ENCODE data around the gene MARCOL.
"Not testable (repeated sequence)": the region's sequence is repeated elsewhere in the genome, so short reads cannot be mapped to it uniquely, and the experiment has no call there.

The MARCOL gene

GRCh38 chr5:148261221-148261620 lies 22.9 kb downstream of the MARCOL start:
- no peak for TF ChIP-seq CTCF (IDR thresholded peaks at IDR 0.05; ENCODE audit: low read depth, low read length)
- Histone ChIP-seq H3K27ac (no peak overlapping the region), H3K9me3 (ENCODE audit: severe bottlenecking) (no peaks in the 10 kb centered on the region), H3K27me3 (ENCODE audit: insufficient read depth, low read depth, severe bottlenecking) (no peaks in the 10 kb centered on the region), H3K4me3 (ENCODE audit: low read depth, low read length) (no peak overlapping the region), H3K36me3 (no peaks in the 10 kb centered on the region)
- no peak for DNase-seq

GRCh38 chr5:148267962-148268361 lies 29.6 kb downstream of the MARCOL start:
- TF ChIP-seq CTCF (IDR thresholded peaks at IDR 0.05; ENCODE audit: low read depth, low read length), result no peak
- Histone ChIP-seq H3K27ac (no peak overlapping the region), H3K36me3 (no peaks in the 10 kb centered on the region), H3K27me3 (ENCODE audit: insufficient read depth, low read depth, severe bottlenecking) (no peaks in the 10 kb centered on the region), H3K9me3 (ENCODE audit: severe bottlenecking) (no peaks in the 10 kb centered on the region), H3K4me3 (ENCODE audit: low read depth, low read length) (no peak overlapping the region)
- no peak for DNase-seq

- Histone ChIP-seq H3K27me3 (ENCODE audit: insufficient read depth, low read depth, severe bottlenecking) (no peaks in the 10 kb centered on the region), H3K36me3 (no peaks in the 10 kb centered on the region), H3K9me3 (ENCODE audit: severe bottlenecking) (no peaks in the 10 kb centered on the region), H3K4me3 (ENCODE audit: low read depth, low read length) (no peak within 1 kb of the TSS), H3K27ac (no peak within 1 kb of the TSS)
- no peak for DNase-seq
- no peak for TF ChIP-seq CTCF (IDR thresholded peaks at IDR 0.05; ENCODE audit: low read depth, low read length)
Observed at GRCh38 chr5:148268566-148268965, 30.2 kb downstream of the MARCOL start, which contains the start of gene SPINK13. TSS of gene SPINK13 (plus strand) at chr5:148268794. CDS start at chr5:148270073, 1,279 bp downstream.

GRCh38 chr5:148275129-148275528 lies 36.8 kb downstream of the MARCOL start:
- not testable (repeated sequence) for H3K27ac ChIP-seq; H3K4me3 ChIP-seq (ENCODE audit: low read depth, low read length); H3K27me3 ChIP-seq (ENCODE audit: insufficient read depth, low read depth, severe bottlenecking); H3K36me3 ChIP-seq; H3K9me3 ChIP-seq (ENCODE audit: severe bottlenecking); DNase-seq

- H3K27ac ChIP-seq; H3K36me3 ChIP-seq; H3K9me3 ChIP-seq (ENCODE audit: severe bottlenecking); H3K4me3 ChIP-seq (ENCODE audit: low read depth, low read length); H3K27me3 ChIP-seq (ENCODE audit: insufficient read depth, low read depth, severe bottlenecking): not testable (repeated sequence)
- DNase-seq, result peak; percentile 48
Observed at GRCh38 chr5:148280893-148281292, 42.6 kb downstream of the MARCOL start.

- not testable (repeated sequence) for H3K27me3 ChIP-seq (ENCODE audit: insufficient read depth, low read depth, severe bottlenecking); H3K36me3 ChIP-seq; H3K9me3 ChIP-seq (ENCODE audit: severe bottlenecking); H3K4me3 ChIP-seq (ENCODE audit: low read depth, low read length); DNase-seq; H3K27ac ChIP-seq
Observed at GRCh38 chr5:148281336-148281735, 43.0 kb downstream of the MARCOL start.

- TF ChIP-seq CTCF (IDR thresholded peaks at IDR 0.05; ENCODE audit: low read depth, low read length), result peak; percentile 53
- Histone ChIP-seq H3K9me3 (ENCODE audit: severe bottlenecking) (no peaks in the 10 kb centered on the region), H3K27me3 (ENCODE audit: insufficient read depth, low read depth, severe bottlenecking) (no peaks in the 10 kb centered on the region), H3K4me3 (ENCODE audit: low read depth, low read length) (no peak overlapping the region), H3K27ac (no peak overlapping the region), H3K36me3 (no peaks in the 10 kb centered on the region)
- no peak for DNase-seq
Observed at GRCh38 chr5:148290271-148291195, 52.2 kb downstream of the MARCOL start.
